Testis (tissue), 3 donors: ENCODE measurements around the gene ASF1B. TPM values are rescaled to one million over a fixed set of nuclear protein-coding genes. Genes with fewer than 3 reads are reported as not detected.

Experiments used
- DNase-seq: peaks from one replicate; pipeline ENCODE4 v3.0.0-alpha.2; 2019
- H3K27ac ChIP-seq, 2 donors: fragments of 200-600 bp; sonication (generic); one replicate each; pipeline ENCODE4 v1.5.1; 2019
- H3K27me3 ChIP-seq: fragments of 200-600 bp; sonication (generic); one replicate; pipeline ENCODE4 v1.5.1; 2019
- H3K36me3 ChIP-seq: fragments of 200-600 bp; sonication (generic); one replicate; pipeline ENCODE4 v1.5.1; 2017; ENCODE audit warnings: low read depth; ENCODE audit errors: missing control alignments
- H3K4me1 ChIP-seq: fragments of 200-600 bp; sonication (generic); one replicate; pipeline ENCODE4 v1.5.1; 2019
- H3K4me3 ChIP-seq, 2 donors: fragments of 200-600 bp; sonication (generic); one replicate each; pipeline ENCODE4 v1.5.1; 2017 to 2019
- H3K9me3 ChIP-seq: fragments of 200-600 bp; sonication (generic); one replicate; pipeline ENCODE4 v1.5.1; 2017
- POLR2A ChIP-seq: fragments of 450-650 bp; IDR thresholded peaks from one replicate; pipeline ENCODE4 v1.6.1; 2017; ENCODE audit warnings: antibody characterized with exemption, mild to moderate bottlenecking, moderate library complexity
- WGBS, 2 donors: methylation state at CpG; one replicate each; pipeline ENCODE4 v1.1.5; 2018; 5-methylcytosine and 5-hydroxymethylcytosine counted together
- intact Hi-C: fragments of 100-400 bp; cut with DNase I; formaldehyde crosslinking; loops from one replicate; pipeline ENCODE4 v1.15.1; 2023; ENCODE audit warnings: low total_unique reads
- polyA plus RNA-seq: library from polyadenylated mRNA; stranded (reverse); fragments of 350-450 nt; fragmentation: Illumina TruSeq; extraction: RNeasy Lipid Tissue Mini Kit (QIAGEN cat#74804); gene quantifications from one replicate; pipeline ENCODE4 v1.2.3, GENCODE V29; 2014; ENCODE audit warnings: low read depth, low replicate concordance; ENCODE audit not compliant: insufficient read depth
- total RNA-seq, 2 donors: library from RNA; depleted of rRNA; stranded (reverse); fragments of >200 nt; gene quantifications; one replicate each; pipeline ENCODE4 v1.2.3, GENCODE V29; 2016
- TF ChIP-seq, protein P1 (sequence below), 3 experiments: fragments of 450-650 bp in 2 of 3; fragments of 200-600 bp in 1 of 3; sonication (generic) in 1 of 3; IDR thresholded peaks; one replicate each; pipeline ENCODE4 v1.5.1; 2016 to 2019; ENCODE audit warnings: antibody characterized with exemption in 3 of 3, mild to moderate bottlenecking in 2 of 3, moderate library complexity in 1 of 3

The ASF1B gene
- total and polyA plus RNA-seq, 3 donors from 2014 or later: 31.5 to 55.2 (median 52.7) TPM

DNA sequence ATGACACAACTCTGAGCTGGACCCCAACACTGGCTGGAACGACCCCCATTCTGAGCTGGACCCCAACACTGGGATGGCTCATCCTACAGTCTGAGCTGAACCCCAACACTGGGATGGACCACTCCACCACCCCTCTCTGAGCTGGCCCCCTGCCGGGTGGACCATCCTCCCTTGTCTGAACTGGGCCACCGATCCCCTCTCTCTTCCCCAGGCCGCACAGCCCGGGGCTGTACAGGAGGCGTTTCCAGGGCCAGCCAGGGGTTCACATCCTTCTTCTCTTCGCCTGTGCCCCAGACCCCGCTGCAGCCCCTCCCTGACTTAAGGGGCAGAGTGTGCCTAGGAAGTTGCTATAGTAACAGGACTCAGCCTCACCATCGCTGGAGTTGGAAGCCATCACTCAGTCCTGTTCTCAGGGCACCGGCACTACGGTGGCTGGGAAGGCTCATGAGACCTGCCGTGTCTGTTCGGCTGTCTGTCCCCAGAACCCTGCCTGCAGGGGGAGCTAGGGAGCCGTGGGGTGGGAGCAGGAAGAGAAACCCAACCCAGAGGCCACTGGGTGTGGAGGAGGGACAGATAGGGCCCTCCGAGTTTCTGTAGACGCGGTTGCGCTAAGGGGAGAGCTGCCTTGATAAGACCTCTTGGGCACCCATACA is 22.5 kb downstream of the ASF1B start:
- WGBS, 2 donors: 31 to 45% methylated on average over 13 to 18 of the region's 18 CpGs
- peaks cover 66% of the 10 kb centered on the region for H3K4me1 ChIP-seq

DNA sequence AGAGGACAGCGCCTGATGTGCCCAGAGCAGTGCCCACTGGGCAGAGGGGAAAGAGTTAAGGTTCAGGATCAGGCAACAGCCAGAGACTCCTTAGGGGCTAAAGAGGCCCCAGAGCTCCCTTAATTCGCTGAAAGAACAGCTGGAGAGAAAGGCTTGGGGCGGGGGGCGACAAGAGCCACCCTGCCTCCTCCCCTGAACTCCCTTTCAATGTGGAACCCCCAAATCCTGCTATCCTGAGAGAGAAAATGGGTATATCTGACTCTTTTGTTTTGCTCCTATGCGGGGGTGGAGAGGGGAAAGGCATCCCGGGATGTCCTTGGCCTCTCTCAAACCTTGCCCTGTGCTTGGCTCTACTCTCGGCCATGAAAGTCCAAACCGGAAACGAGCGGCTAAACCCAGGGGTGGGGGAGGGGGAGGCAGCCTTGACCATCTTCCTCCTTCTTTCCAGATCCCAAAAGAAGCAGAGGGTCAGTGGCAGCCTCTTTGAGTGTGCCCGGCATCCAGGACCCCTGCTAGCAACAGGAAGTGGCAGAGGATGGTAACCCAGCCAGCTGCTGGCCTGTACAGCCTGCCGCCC is 23.5 kb downstream of the ASF1B start:
- H3K4me3 ChIP-seq: peak overlapping the region; percentile 7 to 36
- no peaks in the 10 kb centered on the region for H3K9me3 ChIP-seq
- H3K27me3 ChIP-seq: no peaks in the 10 kb centered on the region
- peaks cover 65% of the 10 kb centered on the region for H3K4me1 ChIP-seq
- intact Hi-C loops: no loop called here
- TF ChIP-seq POLR2A: no peak
- WGBS, 2 donors: 0 to 3% methylated on average over 6 to 12 of the region's 12 CpGs
- DNase-seq: peak; percentile 75
- H3K27ac ChIP-seq: peak overlapping the region; percentile 89 to 90
- H3K36me3 ChIP-seq: no peaks in the 10 kb centered on the region

More for the DNA sequence above, 22.5 kb downstream of the ASF1B start:
- Histone ChIP-seq H3K4me3 (peak overlapping the region; percentile 36 to 49), H3K27me3 (no peaks in the 10 kb centered on the region), H3K27ac (peak overlapping the region; percentile 89 to 90), H3K9me3 (no peaks in the 10 kb centered on the region), H3K36me3 (no peaks in the 10 kb centered on the region)
- intact Hi-C loops: no loop called here
- TF ChIP-seq POLR2A: no peak
- TF ChIP-seq, protein P1, sequence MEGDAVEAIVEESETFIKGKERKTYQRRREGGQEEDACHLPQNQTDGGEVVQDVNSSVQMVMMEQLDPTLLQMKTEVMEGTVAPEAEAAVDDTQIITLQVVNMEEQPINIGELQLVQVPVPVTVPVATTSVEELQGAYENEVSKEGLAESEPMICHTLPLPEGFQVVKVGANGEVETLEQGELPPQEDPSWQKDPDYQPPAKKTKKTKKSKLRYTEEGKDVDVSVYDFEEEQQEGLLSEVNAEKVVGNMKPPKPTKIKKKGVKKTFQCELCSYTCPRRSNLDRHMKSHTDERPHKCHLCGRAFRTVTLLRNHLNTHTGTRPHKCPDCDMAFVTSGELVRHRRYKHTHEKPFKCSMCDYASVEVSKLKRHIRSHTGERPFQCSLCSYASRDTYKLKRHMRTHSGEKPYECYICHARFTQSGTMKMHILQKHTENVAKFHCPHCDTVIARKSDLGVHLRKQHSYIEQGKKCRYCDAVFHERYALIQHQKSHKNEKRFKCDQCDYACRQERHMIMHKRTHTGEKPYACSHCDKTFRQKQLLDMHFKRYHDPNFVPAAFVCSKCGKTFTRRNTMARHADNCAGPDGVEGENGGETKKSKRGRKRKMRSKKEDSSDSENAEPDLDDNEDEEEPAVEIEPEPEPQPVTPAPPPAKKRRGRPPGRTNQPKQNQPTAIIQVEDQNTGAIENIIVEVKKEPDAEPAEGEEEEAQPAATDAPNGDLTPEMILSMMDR (IDR thresholded peaks at IDR 0.05): peak in 1 of 3 experiments; percentile 48
- peak; percentile 87 for DNase-seq

DNA sequence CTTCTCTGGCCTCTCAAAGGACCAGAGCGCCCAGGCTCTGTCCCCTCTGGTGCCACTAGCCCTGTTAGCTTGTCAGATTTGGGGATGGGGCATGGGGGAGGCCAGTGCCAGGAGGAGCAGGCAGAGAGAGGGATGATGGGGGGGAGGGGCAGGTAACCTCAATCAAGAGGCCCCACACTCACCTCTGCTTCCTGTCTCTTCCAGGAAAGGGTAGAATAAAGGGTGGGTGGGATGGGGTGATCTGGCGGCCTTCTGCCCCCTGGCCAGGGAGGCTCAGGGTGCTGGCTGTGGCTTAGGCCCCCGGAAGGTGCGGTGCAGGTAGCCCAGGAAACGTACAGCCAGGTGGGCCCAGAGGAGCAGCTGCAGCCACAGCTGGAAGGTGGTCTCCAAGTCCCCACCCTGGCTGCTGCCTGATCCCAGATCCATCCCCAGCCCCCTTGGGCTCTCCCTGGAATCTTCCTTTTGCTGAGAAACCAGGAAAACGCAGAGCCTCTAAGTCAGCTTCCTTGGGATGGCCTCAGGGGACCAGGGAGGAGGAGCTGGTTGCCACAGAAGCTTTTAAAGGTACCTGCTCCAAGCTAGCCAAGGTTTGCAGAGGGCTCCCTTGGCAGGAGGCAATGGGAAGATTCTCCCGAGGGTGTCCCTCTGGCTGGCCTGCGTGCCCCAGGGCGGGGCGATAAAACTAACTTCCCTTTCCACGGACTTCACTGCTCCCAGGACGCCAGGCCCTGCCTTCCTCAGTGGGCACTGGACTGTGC is 24.2 kb downstream of the ASF1B start:
- H3K9me3 ChIP-seq: no peaks in the 10 kb centered on the region
- 17 to 25% methylated on average over 6 to 12 of the region's 12 CpGs for WGBS, 2 donors
- no peaks in the 10 kb centered on the region for H3K36me3 ChIP-seq
- H3K27ac ChIP-seq: peak overlapping the region; percentile 89 to 90
- peak; percentile 48 for DNase-seq
- H3K27me3 ChIP-seq: no peaks in the 10 kb centered on the region
- intact Hi-C loops: no loop called here
- H3K4me1 ChIP-seq: peaks cover 71% of the 10 kb centered on the region
- H3K4me3 ChIP-seq: peak overlapping the region; percentile 7 to 36
- TF ChIP-seq, protein P1 (IDR thresholded peaks at IDR 0.05): no peak
- TF ChIP-seq POLR2A: no peak

DNA sequence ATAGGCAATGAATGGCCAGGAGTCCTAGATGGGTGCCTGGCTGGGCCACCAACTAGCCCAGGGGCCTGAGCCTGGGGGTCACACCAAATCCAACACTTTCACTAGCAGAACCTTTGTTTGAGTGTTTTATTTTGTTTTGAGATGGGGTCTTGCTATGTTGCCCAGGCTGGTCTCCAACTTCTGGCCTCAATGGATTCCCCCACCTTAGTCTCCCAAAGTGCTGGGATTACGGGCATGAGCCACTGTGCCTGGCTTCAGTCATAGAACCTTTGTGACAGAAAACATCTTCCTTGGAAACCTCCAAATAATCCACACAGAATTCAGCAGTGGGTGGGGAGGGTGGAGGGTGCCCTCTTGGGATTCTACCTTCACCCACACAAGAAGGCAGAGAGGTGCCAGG is 24.9 kb downstream of the ASF1B start:
- Histone ChIP-seq H3K36me3 (no peaks in the 10 kb centered on the region), H3K4me1 (peaks cover 69% of the 10 kb centered on the region), H3K9me3 (no peaks in the 10 kb centered on the region), H3K4me3 (no peak overlapping the region), H3K27me3 (no peaks in the 10 kb centered on the region), H3K27ac (peak overlapping the region; percentile 89 to 90)
- 56 to 71% methylated on average over 1 of the region's 1 CpG for WGBS, 2 donors
- intact Hi-C loops: no loop called here
- DNase-seq: no peak
- no peak for TF ChIP-seq POLR2A
- TF ChIP-seq, protein P1 (IDR thresholded peaks at IDR 0.05): no peak

DNA sequence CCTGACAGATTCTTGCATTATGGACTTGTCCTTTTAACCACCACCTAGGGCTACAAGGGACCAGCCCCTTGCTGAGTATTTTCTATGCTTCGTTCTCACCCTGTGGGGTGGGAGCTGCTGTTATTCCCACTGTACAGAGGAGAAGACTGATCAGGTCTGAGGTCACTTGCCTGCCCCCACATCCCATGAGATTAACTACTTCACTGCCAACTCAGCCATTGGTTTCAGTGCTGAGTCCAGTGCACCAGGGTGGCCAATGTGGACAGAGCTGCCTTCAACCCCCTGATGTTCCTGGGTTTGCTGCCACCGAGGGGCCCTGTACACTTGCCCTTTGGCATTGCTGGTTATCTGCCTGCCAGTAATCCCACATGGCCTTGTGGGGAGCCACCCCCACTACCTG is 25.7 kb downstream of the ASF1B start:
- no peaks in the 10 kb centered on the region for H3K36me3 ChIP-seq
- 35 to 38% methylated on average over 2 of the region's 2 CpGs for WGBS, 2 donors

More for the DNA sequence above, 25.7 kb downstream of the ASF1B start:
- H3K4me3 ChIP-seq: no peak overlapping the region
- H3K9me3 ChIP-seq: no peaks in the 10 kb centered on the region
- no peaks in the 10 kb centered on the region for H3K27me3 ChIP-seq
- intact Hi-C loops: no loop called here
- TF ChIP-seq, protein P1 (IDR thresholded peaks at IDR 0.05): no peak
- TF ChIP-seq POLR2A: no peak
- H3K27ac ChIP-seq: no peak overlapping the region
- DNase-seq: no peak
- peaks cover 61% of the 10 kb centered on the region for H3K4me1 ChIP-seq
